Endothelial cell of hepatic sinusoid (primary cell): ENCODE results near the gene AQP5.

ENCODE experiments used
- in situ Hi-C: cut with HindIII; loops from 2 replicates; pipeline ENCODE4 v1.10.0; 2017; ENCODE audit warnings: low sequenced_read_pairs

Gene AQP5

GRCh38 chr12:50013361-50014147 is 51.9 kb downstream of the AQP5 start:
- in situ Hi-C loops, result no loop called here

DNA sequence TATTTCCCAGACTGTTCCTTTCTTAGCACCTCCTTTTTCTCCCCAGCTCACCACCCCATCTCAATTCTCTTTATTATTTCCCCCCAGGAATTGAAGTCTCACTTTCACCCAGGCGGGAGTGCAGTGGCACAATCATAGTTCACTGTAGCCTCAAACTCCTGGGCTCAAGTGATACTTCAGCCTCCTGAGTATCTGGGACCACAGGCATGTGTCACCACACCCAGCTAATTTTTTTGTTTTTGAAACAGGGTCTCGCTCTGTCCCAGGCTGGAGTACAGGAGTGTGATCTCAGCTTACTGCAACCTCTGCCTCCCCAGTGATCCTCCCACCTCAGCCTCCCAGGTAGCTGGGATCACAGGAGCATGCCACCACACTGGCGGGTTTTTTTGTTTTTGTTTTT is 52.7 kb downstream of the AQP5 start:
- in situ Hi-C loops, result no loop called here
